ENCODE results near the gene TRIL. TPM values are rescaled to one million over a fixed set of nuclear protein-coding genes. Genes with fewer than 3 reads are reported as not detected.

TRIL gene
- total RNA-seq, 1 experiment from 2014 or later = not detected

DNA sequence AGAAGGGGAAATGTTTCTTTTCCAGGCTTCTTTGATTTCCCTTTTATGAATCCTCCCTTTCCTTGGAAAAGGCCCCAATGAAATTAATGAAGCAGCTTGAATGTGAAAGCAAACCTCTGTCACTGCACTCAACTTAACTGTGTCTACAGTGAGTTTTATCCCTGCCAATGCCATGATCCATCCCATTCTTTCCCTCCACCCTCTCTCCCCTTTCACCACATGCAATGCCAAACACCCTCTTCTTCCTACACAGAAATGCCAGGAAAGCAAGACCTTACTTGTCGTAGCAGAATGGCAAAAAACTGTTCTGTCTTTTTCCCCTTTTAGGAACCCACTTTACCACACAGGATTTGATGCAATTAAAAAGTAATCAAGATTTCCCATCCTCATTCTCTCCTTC is 47.3 kb upstream of the TRIL start:
- no peaks in the 10 kb centered on the region for H3K9me2 ChIP-seq (ENCODE audit: insufficient read depth)
- H3K4me2 ChIP-seq = no peak overlapping the region
- no peaks in the 10 kb centered on the region for H3K9me3 ChIP-seq (ENCODE audit: insufficient read depth, low read depth)
- no peaks in the 10 kb centered on the region for H3F3A ChIP-seq (ENCODE audit: insufficient read depth, low read depth)
- H4K20me1 ChIP-seq (ENCODE audit: insufficient read depth) = no peaks in the 10 kb centered on the region
- no peaks in the 10 kb centered on the region for H3K27me3 ChIP-seq (ENCODE audit: insufficient read depth, low read depth)
- H3K27ac ChIP-seq = no peak overlapping the region
- H3K79me2 ChIP-seq (ENCODE audit: low read depth) = no peaks in the 10 kb centered on the region
- ChIA-PET POLR2A (ENCODE audit: unreplicated experiment) (no interaction called here), CTCF (no interaction called here)
- H3K4me3 ChIP-seq = no peak overlapping the region
- H2AFZ ChIP-seq = no peak overlapping the region
- BruUV-seq (replicated peaks) = no TSS peak
- H3K36me3 ChIP-seq (ENCODE audit: low read depth) = no peaks in the 10 kb centered on the region
- TF ChIP-seq, protein P1, sequence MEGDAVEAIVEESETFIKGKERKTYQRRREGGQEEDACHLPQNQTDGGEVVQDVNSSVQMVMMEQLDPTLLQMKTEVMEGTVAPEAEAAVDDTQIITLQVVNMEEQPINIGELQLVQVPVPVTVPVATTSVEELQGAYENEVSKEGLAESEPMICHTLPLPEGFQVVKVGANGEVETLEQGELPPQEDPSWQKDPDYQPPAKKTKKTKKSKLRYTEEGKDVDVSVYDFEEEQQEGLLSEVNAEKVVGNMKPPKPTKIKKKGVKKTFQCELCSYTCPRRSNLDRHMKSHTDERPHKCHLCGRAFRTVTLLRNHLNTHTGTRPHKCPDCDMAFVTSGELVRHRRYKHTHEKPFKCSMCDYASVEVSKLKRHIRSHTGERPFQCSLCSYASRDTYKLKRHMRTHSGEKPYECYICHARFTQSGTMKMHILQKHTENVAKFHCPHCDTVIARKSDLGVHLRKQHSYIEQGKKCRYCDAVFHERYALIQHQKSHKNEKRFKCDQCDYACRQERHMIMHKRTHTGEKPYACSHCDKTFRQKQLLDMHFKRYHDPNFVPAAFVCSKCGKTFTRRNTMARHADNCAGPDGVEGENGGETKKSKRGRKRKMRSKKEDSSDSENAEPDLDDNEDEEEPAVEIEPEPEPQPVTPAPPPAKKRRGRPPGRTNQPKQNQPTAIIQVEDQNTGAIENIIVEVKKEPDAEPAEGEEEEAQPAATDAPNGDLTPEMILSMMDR (conservative IDR thresholded peaks at IDR 0.05) = no peak
- intact Hi-C loops (cut with micrococcal nuclease; ENCODE audit: unreplicated experiment) = no loop called here
- no peak for DNase-seq
- no peaks in the 10 kb centered on the region for H3K4me1 ChIP-seq (replicated peaks; ENCODE audit: insufficient read depth)

DNA sequence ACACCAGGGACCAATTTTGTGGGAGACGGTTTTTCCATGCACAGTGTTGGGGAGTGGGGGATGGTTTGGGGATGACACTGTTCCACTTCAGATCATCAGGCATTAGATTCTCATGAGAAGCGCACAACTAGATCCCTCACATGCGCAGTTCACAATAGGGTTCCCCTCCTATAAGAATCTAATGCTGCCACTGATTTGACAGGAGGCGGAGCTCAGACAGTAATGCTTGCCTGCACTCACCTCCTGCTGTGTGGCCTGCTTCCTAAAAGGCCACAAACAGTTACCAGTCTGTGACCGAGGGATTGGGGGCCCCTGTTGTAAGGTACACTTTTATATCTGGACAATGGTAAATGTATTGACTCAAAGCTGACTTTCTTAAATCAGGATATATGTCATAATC is 45.6 kb upstream of the TRIL start:
- no peak for DNase-seq
- H3K79me2 ChIP-seq (ENCODE audit: low read depth) = no peaks in the 10 kb centered on the region
- intact Hi-C loops (cut with micrococcal nuclease; ENCODE audit: unreplicated experiment) = no loop called here
- ChIA-PET POLR2A (ENCODE audit: unreplicated experiment) (no interaction called here), CTCF (no interaction called here)
- no peaks in the 10 kb centered on the region for H3F3A ChIP-seq (ENCODE audit: insufficient read depth, low read depth)
- no peaks in the 10 kb centered on the region for H3K9me2 ChIP-seq (ENCODE audit: insufficient read depth)
- no peak overlapping the region for H3K27ac ChIP-seq
- H4K20me1 ChIP-seq (ENCODE audit: insufficient read depth) = no peaks in the 10 kb centered on the region
- H2AFZ ChIP-seq = no peak overlapping the region
- H3K4me1 ChIP-seq (replicated peaks; ENCODE audit: insufficient read depth) = no peaks in the 10 kb centered on the region
- H3K4me3 ChIP-seq = no peak overlapping the region
- no peaks in the 10 kb centered on the region for H3K9me3 ChIP-seq (ENCODE audit: insufficient read depth, low read depth)
- H3K4me2 ChIP-seq = no peak overlapping the region
- no peaks in the 10 kb centered on the region for H3K27me3 ChIP-seq (ENCODE audit: insufficient read depth, low read depth)
- no peak for TF ChIP-seq EZH2 (IDR thresholded peaks at IDR 0.05; ENCODE audit: low read depth)
- TF ChIP-seq, protein P1 (conservative IDR thresholded peaks at IDR 0.05) = no peak
- BruUV-seq (replicated peaks) = no TSS peak
- H3K36me3 ChIP-seq (ENCODE audit: low read depth) = no peaks in the 10 kb centered on the region

DNA sequence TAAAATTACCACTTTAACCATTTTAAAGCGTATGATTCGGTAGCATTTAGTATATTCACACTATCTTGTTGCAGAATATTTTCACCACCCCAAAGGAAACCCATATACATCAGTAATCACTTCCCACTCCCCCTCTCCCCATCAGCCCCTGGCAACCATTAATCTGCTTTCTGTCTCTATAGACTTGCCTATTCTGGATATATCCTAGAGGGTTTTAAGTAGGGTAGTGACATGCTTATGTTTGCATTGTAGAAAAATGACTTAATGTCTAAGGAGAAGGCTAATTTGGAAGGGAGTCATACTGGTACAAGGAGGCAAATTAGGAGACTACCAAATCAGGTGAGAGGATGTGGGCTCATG is 42.6 kb upstream of the TRIL start:
- Histone ChIP-seq H3K4me1 (replicated peaks; ENCODE audit: insufficient read depth) (no peaks in the 10 kb centered on the region), H3K9me2 (ENCODE audit: insufficient read depth) (no peaks in the 10 kb centered on the region), H3F3A (ENCODE audit: insufficient read depth, low read depth) (no peaks in the 10 kb centered on the region), H3K4me2 (no peak overlapping the region), H2AFZ (no peak overlapping the region), H3K36me3 (ENCODE audit: low read depth) (no peaks in the 10 kb centered on the region), H3K27me3 (ENCODE audit: insufficient read depth, low read depth) (no peaks in the 10 kb centered on the region), H3K9me3 (ENCODE audit: insufficient read depth, low read depth) (no peaks in the 10 kb centered on the region), H3K79me2 (ENCODE audit: low read depth) (no peaks in the 10 kb centered on the region), H4K20me1 (ENCODE audit: insufficient read depth) (no peaks in the 10 kb centered on the region), H3K4me3 (no peak overlapping the region), H3K27ac (no peak overlapping the region)
- DNase-seq = no peak
- TF ChIP-seq EZH2 (IDR thresholded peaks at IDR 0.05; ENCODE audit: low read depth) = no peak
- intact Hi-C loops (cut with micrococcal nuclease; ENCODE audit: unreplicated experiment) = no loop called here
- ChIA-PET POLR2A (ENCODE audit: unreplicated experiment) (no interaction called here), CTCF (no interaction called here)
- BruUV-seq (replicated peaks) = no TSS peak

DNA sequence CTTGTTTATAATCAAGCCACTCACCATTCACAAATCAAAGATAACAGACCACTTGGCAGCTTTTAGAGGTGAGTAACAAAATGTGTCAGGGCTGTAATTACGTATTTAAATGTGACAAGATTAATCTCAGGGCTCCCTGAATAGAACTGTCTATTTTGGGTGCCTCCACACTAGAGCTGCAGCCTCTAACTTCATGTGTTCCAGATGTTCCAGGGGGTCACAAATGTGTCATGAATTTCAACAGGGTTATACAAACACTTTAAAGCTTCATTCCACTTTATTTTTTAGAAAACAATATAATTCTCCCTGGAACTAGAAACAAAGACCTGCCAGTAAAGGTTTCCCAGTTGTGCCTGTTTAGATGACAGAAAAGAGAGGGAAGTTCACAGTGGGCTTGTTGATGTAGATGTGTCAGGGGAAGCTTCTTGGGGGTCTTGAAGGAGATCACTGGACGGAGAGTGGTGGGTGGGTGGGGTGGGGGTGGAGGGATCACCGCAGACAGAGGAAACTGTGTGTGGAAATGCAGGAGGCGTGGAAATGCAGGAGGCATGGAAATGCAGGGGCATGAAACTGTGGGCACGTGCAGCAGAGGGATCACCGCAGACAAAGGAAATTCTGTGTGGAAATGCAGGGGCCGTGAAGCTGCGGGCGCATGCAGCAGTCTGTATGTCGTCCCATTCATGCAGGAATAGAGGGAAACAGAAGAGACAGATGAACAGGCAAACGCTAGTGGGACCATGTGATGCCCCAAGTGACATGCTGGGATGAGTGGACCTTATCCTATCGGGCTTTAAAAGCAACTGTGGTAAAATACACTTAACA is 42.0 kb upstream of the TRIL start:
- TF ChIP-seq EZH2 (IDR thresholded peaks at IDR 0.05; ENCODE audit: low read depth) = no peak
- TF ChIP-seq, protein P1 (conservative IDR thresholded peaks at IDR 0.05) = no peak
- Histone ChIP-seq H3K4me3 (no peak overlapping the region), H3F3A (ENCODE audit: insufficient read depth, low read depth) (no peaks in the 10 kb centered on the region), H3K27ac (no peak overlapping the region), H3K9me2 (ENCODE audit: insufficient read depth) (no peaks in the 10 kb centered on the region), H3K9me3 (ENCODE audit: insufficient read depth, low read depth) (no peaks in the 10 kb centered on the region), H3K27me3 (ENCODE audit: insufficient read depth, low read depth) (no peaks in the 10 kb centered on the region), H3K36me3 (ENCODE audit: low read depth) (no peaks in the 10 kb centered on the region), H2AFZ (no peak overlapping the region), H3K79me2 (ENCODE audit: low read depth) (no peaks in the 10 kb centered on the region), H4K20me1 (ENCODE audit: insufficient read depth) (no peaks in the 10 kb centered on the region), H3K4me2 (no peak overlapping the region), H3K4me1 (replicated peaks; ENCODE audit: insufficient read depth) (no peaks in the 10 kb centered on the region)
- intact Hi-C loops (cut with micrococcal nuclease; ENCODE audit: unreplicated experiment) = no loop called here
- CTCF ChIA-PET = no interaction called here
- POLR2A ChIA-PET (ENCODE audit: unreplicated experiment) = no interaction called here
- no TSS peak for BruUV-seq (replicated peaks)
- no peak for DNase-seq
